ENCODE measurements around the gene CACNB1. TPM values are rescaled to one million over a fixed set of nuclear protein-coding genes. Genes with fewer than 3 reads are reported as not detected.

CACNB1 gene
- total and polyA plus RNA-seq, 8 donors: 2.4 to 57.2 (median 6.3) TPM

DNA sequence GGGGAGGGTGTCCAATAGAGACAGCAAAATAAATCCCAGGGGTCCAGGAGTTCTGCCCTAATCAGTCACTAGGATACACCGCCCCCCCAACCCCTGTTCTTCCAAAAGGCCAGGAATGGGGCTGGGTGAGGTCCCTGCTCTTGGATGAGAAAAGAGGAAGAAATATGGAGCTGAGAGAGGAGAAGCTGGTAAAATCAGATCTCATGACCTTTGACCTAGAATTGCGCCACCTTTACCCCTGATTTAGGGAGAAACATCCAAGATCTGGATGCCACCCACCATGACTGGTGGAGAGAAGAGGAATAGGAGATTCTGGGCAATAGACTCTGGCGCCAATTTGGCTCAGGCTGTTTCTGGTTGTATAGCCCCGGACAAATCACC, 707 bp upstream of the CACNB1 start:
- intact Hi-C loops (cut with DNase I; ENCODE audit: low total_unique reads): no loop called here
- TF ChIP-seq POLR2A (IDR thresholded peaks at IDR 0.05) (no peak), POLR2AphosphoS5 (IDR thresholded peaks at IDR 0.05) (no peak), CTCF (IDR thresholded peaks at IDR 0.05) (no peak), EP300 (IDR thresholded peaks at IDR 0.05) (no peak)
- H3K27me3 ChIP-seq: no peaks in the 10 kb centered on the region
- peaks cover 19 to 31% (median 27%) of the 10 kb centered on the region in 4 donors for H3K36me3 ChIP-seq
- DNase-seq: no peak
- H3K27ac ChIP-seq: peak overlapping the region in 4 of 5 donors; percentile 74 to 97 (median 96)
- 60 to 79% (median 66%) methylated on average over 4 of the region's 4 CpGs for WGBS, 5 donors
- H3K9me3 ChIP-seq: no peaks in the 10 kb centered on the region
- peaks cover 38 to 84% (median 67%) of the 10 kb centered on the region in 4 donors for H3K4me1 ChIP-seq
- H3K4me3 ChIP-seq: peak overlapping the region; percentile 70 to 83 (median 78)

DNA sequence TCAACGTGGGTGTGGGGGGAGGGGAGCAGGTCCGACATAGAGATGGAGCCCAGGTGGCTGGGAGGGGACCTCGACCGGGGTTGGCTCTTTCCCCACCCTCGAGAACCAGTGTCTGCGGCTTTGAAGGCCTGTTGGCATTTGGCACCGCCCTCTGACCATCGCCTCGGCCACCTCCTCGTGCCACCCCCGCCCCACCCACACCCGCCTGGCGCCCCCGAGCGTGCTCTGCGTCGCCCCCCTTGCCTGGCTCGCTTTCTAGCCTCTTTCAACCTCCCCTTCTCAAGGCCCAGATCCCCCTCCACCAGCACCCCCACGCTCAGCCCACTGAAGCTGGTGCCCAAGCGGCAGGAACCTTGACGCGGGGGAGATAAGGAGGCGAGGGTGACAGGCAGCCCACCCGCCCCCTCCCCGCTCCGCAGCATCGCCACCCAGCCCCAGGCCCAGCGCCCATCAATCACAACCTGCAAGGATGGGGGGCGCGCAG, 619 bp downstream of the CACNB1 start:
- Histone ChIP-seq H3K4me1 (peaks cover 38 to 70% (median 59%) of the 10 kb centered on the region in 4 donors), H3K27me3 (no peaks in the 10 kb centered on the region), H3K36me3 (peaks cover 5 to 31% (median 26%) of the 10 kb centered on the region in 4 donors), H3K9me3 (no peaks in the 10 kb centered on the region), H3K27ac (peak overlapping the region in 4 of 5 donors; percentile 74 to 97 (median 96)), H3K4me3 (peak overlapping the region; percentile 70 to 83 (median 78))
- intact Hi-C loops (cut with DNase I; ENCODE audit: low total_unique reads): no loop called here
- peak in 1 of 2 donors; percentile 69 for DNase-seq
- WGBS, 5 donors: 1 to 3% (median 1%) methylated on average over 12 to 30 of the region's 30 CpGs
- TF ChIP-seq POLR2AphosphoS5 (IDR thresholded peaks at IDR 0.05) (no peak), CTCF (IDR thresholded peaks at IDR 0.05) (no peak), EP300 (IDR thresholded peaks at IDR 0.05) (no peak), POLR2A (IDR thresholded peaks at IDR 0.05) (no peak)

GRCh38 chr17:39196241-39196807, 1.1 kb downstream of the CACNB1 start:
- H3K27ac ChIP-seq: peak overlapping the region in 3 of 5 donors; percentile 10 to 97 (median 97)

More at GRCh38 chr17:39196241-39196807, 1.1 kb downstream of the CACNB1 start:
- no peak for TF ChIP-seq CTCF (IDR thresholded peaks at IDR 0.05)
- TF ChIP-seq EP300 (IDR thresholded peaks at IDR 0.05): no peak
- no peak for TF ChIP-seq POLR2AphosphoS5 (IDR thresholded peaks at IDR 0.05)
- TF ChIP-seq POLR2A (IDR thresholded peaks at IDR 0.05): no peak
- WGBS, 5 donors: 37 to 45% (median 41%) methylated on average over 6 to 8 of the region's 8 CpGs
- Histone ChIP-seq H3K4me1 (peaks cover 34 to 65% (median 54%) of the 10 kb centered on the region in 4 donors), H3K36me3 (peaks cover under 1 to 31% (median 26%) of the 10 kb centered on the region in 4 donors), H3K4me3 (peak overlapping the region; percentile 70 to 83 (median 78)), H3K27me3 (no peaks in the 10 kb centered on the region), H3K9me3 (no peaks in the 10 kb centered on the region)
- intact Hi-C loops (cut with DNase I; ENCODE audit: low total_unique reads): no loop called here
- peak in 1 of 2 donors; percentile 50 for DNase-seq
